Trophoblast cell (in vitro differentiated cells and primary cell): ENCODE results near the gene PAPOLB.

Experiments used
- DNase-seq, 2 donors: peaks; one replicate each; pipeline ENCODE4 v3.0.0-alpha.2; 2016
- H2AFZ ChIP-seq: 2 replicates; pipeline ENCODE4 v1.6.1; 2013; ENCODE audit warnings: low read length, moderate library complexity, mild to moderate bottlenecking; ENCODE audit not compliant: insufficient read depth, poor library complexity
- H2AK5ac ChIP-seq: 2 replicates; pipeline ENCODE4 v1.6.1; 2013; ENCODE audit warnings: mild to moderate bottlenecking, low read length
- H2BK120ac ChIP-seq: 2 replicates; pipeline ENCODE4 v1.6.1; 2013; ENCODE audit warnings: low read length, mild to moderate bottlenecking, moderate library complexity; ENCODE audit not compliant: insufficient read depth, poor library complexity
- H2BK12ac ChIP-seq: 2 replicates; pipeline ENCODE4 v1.6.1; 2013; ENCODE audit warnings: mild to moderate bottlenecking, low read length, moderate library complexity
- H2BK5ac ChIP-seq: 2 replicates; pipeline ENCODE4 v1.6.1; 2013; ENCODE audit warnings: low read length, low read depth, moderate library complexity, mild to moderate bottlenecking; ENCODE audit not compliant: poor library complexity
- H3K14ac ChIP-seq: 2 replicates; pipeline ENCODE4 v1.6.1; 2013; ENCODE audit warnings: mild to moderate bottlenecking, low read length
- H3K18ac ChIP-seq: 2 replicates; pipeline ENCODE4 v1.6.1; 2013; ENCODE audit warnings: mild to moderate bottlenecking, low read length
- H3K23ac ChIP-seq: 2 replicates; pipeline ENCODE4 v1.6.1; 2013; ENCODE audit warnings: low read length
- H3K27ac ChIP-seq: 2 replicates; pipeline ENCODE4 v1.5.1; 2013; ENCODE audit warnings: low read depth, mild to moderate bottlenecking, inconsistent platforms, low read length, moderate library complexity
- H3K27me3 ChIP-seq: 2 replicates; pipeline ENCODE4 v1.6.1; 2013; ENCODE audit warnings: inconsistent platforms, mild to moderate bottlenecking, low read length, moderate library complexity; ENCODE audit not compliant: insufficient read depth
- H3K36me3 ChIP-seq, 2 experiments: 1 replicate in 1 of 2; 2 replicates in 1 of 2; pipeline ENCODE4 v1.6.1; 2013; ENCODE audit warnings: low read length in 2 of 2, mild to moderate bottlenecking in 2 of 2, moderate library complexity in 1 of 2; ENCODE audit not compliant: insufficient read depth in 2 of 2, control insufficient read depth in 1 of 2
- H3K4ac ChIP-seq: 2 replicates; pipeline ENCODE4 v1.6.1; 2013; ENCODE audit warnings: low read depth, mild to moderate bottlenecking, low read length, moderate library complexity
- H3K4me1 ChIP-seq, 2 experiments: 1 replicate in 1 of 2; 2 replicates in 1 of 2; pipeline ENCODE4 v1.6.1; 2013; ENCODE audit warnings: low read length in 2 of 2, mild to moderate bottlenecking in 2 of 2, moderate library complexity in 1 of 2; ENCODE audit not compliant: insufficient read depth in 2 of 2, control insufficient read depth in 1 of 2
- H3K4me2 ChIP-seq: 2 replicates; pipeline ENCODE4 v1.6.1; 2013; ENCODE audit warnings: inconsistent platforms, mild to moderate bottlenecking, low read length, moderate library complexity
- H3K4me3 ChIP-seq: 2 replicates; pipeline ENCODE4 v1.5.1; 2013; ENCODE audit warnings: mild to moderate bottlenecking, low read depth, low read length, inconsistent platforms
- H3K79me1 ChIP-seq: one replicate; pipeline ENCODE4 v1.6.1; 2013; ENCODE audit warnings: low read length
- H3K79me2 ChIP-seq: 2 replicates; pipeline ENCODE4 v1.6.1; 2013; ENCODE audit warnings: low read length, mild to moderate bottlenecking; ENCODE audit not compliant: control insufficient read depth, insufficient read depth, poor library complexity
- H3K9ac ChIP-seq: 2 replicates; pipeline ENCODE4 v1.6.1; 2013; ENCODE audit warnings: mild to moderate bottlenecking, low read length
- H3K9me3 ChIP-seq: 2 replicates; pipeline ENCODE4 v1.6.1; 2013; ENCODE audit warnings: low read depth, mild to moderate bottlenecking, control low read depth, inconsistent platforms, low read length; ENCODE audit not compliant: insufficient read depth
- H4K12ac ChIP-seq: 2 replicates; pipeline ENCODE4 v1.6.1; 2013; ENCODE audit warnings: low read depth, mild to moderate bottlenecking, low read length, moderate library complexity
- H4K8ac ChIP-seq: 2 replicates; pipeline ENCODE4 v1.6.1; 2013; ENCODE audit warnings: low read depth, mild to moderate bottlenecking, low read length, moderate library complexity
- H4K91ac ChIP-seq: one replicate; pipeline ENCODE4 v1.6.1; 2013; ENCODE audit warnings: low read depth, mild to moderate bottlenecking, low read length, moderate library complexity
- WGBS: extraction: QIAGEN DNeasy Blood & Tissue Kit; methylation state at CpG from one replicate; pipeline ENCODE4 v1.1.7; 2013; ENCODE audit warnings: missing lambda C conversion rate; ENCODE audit not compliant: insufficient read length, insufficient coverage; ENCODE audit errors: extremely low coverage; 5-methylcytosine and 5-hydroxymethylcytosine counted together

Gene PAPOLB

DNA sequence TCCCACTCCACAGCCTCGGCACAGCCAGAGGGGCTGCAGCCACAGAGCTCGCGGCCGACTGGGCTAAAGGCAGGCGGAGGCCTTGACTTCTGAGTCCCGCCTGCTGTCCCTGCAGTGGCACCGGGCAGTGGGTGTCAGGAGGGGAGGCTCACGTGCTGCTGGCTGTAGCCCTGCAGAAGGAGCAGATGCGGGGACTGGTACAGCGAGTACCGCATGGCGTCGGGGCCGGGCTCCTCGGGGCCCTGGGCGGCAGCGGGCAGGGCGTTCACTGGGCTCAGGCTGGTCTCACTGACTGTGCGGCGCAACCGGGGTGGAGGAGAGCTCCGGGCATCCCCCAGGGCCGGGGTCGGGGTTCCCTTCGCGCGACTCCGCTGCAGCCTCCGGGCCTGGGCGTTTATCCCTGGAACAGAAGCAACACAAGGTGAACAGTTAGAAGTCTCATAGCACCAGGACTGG is 25.6 kb downstream of the PAPOLB start:
- Histone ChIP-seq H3K4me3 (no peak overlapping the region), H3K27ac (no peak overlapping the region), H2BK120ac (no peak overlapping the region), H4K91ac (no peak overlapping the region), H3K79me2 (no peaks in the 10 kb centered on the region), H3K4me1 (no peaks in the 10 kb centered on the region), H3K9ac (no peak overlapping the region), H2BK12ac (no peak overlapping the region), H4K12ac (no peak overlapping the region), H2AFZ (no peak overlapping the region), H3K18ac (no peak overlapping the region), H3K79me1 (no peaks in the 10 kb centered on the region), H3K14ac (no peak overlapping the region), H3K36me3 (no peaks in the 10 kb centered on the region), H3K27me3 (no peaks in the 10 kb centered on the region), H3K4me2 (no peak overlapping the region), H4K8ac (no peak overlapping the region), H3K23ac (no peak overlapping the region), H3K9me3 (no peaks in the 10 kb centered on the region), H3K4ac (no peak overlapping the region), H2AK5ac (no peak overlapping the region), H2BK5ac (no peak overlapping the region)
- WGBS, result no CpG with 5 or more reads among the region's 30 CpGs
- DNase-seq, result no peak

DNA sequence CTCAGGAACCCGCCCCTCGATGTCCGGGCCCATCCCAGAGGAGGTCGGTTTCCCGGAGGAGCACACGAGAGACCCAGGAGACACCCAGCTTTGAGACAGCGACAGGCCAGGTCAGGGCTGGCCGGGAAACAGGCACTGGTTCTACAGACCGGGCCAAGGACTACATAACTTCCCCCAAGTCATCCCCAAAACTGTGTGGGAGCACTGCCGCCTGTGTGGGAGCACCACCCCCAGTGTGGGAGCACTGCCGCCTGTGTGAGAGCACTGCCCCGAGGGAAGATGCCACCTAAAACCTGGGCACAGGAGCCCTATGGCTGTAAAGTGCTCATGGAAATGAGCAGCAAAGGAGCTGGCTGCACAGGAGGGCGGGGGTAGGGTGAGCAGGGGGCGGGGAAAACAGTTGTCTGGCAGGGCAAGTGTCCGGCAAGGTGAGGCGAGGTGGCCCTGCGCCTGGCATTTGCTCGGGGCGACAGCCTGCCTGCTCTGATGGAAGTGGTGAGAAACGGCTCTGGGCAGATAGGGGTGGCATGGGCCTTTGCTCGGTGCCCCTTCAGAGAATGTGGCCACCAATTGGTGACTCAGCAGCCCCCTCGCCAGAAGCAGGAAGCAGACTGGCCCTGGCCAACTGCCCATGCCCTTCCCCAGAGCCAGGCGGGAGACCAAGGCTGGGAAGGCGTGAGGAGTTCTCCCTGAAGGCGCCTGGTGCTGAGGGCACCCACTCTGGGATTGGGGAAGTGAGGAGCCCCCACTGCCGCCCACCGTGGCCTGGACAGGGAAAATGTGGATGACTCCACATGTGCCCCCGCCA is 26.2 kb downstream of the PAPOLB start:
- Histone ChIP-seq H3K9me3 (no peaks in the 10 kb centered on the region), H3K4me1 (no peaks in the 10 kb centered on the region), H3K4me2 (no peak overlapping the region), H3K9ac (no peak overlapping the region), H3K27me3 (no peaks in the 10 kb centered on the region), H3K4me3 (no peak overlapping the region), H2BK120ac (no peak overlapping the region), H2AFZ (no peak overlapping the region), H3K14ac (no peak overlapping the region), H2AK5ac (no peak overlapping the region), H3K36me3 (no peaks in the 10 kb centered on the region), H4K12ac (no peak overlapping the region), H2BK12ac (no peak overlapping the region), H3K23ac (no peak overlapping the region), H4K8ac (no peak overlapping the region), H4K91ac (no peak overlapping the region), H3K27ac (no peak overlapping the region), H3K18ac (no peak overlapping the region), H3K79me1 (no peaks in the 10 kb centered on the region), H3K79me2 (no peaks in the 10 kb centered on the region), H2BK5ac (no peak overlapping the region), H3K4ac (no peak overlapping the region)
- no CpG with 5 or more reads among the region's 28 CpGs for WGBS
- peak in 1 of 2 donors; percentile 49 for DNase-seq

DNA sequence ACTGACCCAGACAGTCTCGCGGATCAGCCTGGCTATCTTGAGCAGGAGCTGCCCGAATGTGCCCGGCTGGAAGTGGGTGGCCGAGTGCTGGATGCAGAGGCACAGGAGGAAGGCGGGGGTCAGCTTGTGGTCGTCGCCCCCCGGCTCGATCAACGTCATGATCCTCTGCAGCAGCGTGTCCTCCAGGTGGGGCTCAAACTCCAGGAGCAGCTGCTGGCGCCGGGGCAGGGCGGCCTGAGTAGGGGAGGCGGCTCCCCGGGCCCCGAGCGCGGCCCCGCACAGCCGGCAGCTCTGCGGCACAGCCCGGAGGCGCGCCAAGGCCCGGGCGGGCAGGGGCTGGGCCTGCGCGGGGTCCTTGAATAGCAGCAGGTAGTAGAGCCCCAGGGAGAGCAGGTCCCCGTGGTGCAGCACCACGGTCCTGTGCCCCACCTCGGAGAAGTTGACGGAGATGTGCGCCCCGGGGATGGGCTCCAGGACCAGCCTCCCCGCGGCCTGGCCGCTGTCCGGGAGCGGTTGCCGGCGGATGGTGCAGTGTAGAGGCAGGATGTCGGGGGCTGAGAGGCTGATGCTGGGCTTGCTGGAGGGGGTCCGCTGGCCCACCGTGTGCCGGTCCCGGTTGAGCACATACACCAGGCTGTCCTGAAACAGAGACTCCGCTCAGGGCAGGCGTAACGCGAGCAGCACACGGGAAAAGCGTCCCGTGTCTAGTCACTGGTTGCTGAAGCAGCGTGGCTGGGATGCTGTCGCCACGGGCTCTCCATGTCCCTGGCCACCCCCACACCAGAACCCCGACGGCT is 27.0 kb downstream of the PAPOLB start:
- H3K14ac ChIP-seq, result no peak overlapping the region
- WGBS, result no CpG with 5 or more reads among the region's 60 CpGs
- peaks cover 2% of the 10 kb centered on the region for H3K9me3 ChIP-seq
- no peak overlapping the region for H2AFZ ChIP-seq
- no peak overlapping the region for H4K91ac ChIP-seq
- no peaks in the 10 kb centered on the region for H3K4me1 ChIP-seq
- H3K4me2 ChIP-seq, result no peak overlapping the region
- H3K27me3 ChIP-seq, result no peaks in the 10 kb centered on the region
- no peak overlapping the region for H4K8ac ChIP-seq
- no peak for DNase-seq
- no peak overlapping the region for H3K18ac ChIP-seq
- H3K9ac ChIP-seq, result no peak overlapping the region
- H2BK120ac ChIP-seq, result no peak overlapping the region
- no peak overlapping the region for H2AK5ac ChIP-seq
- no peak overlapping the region for H3K23ac ChIP-seq
- no peak overlapping the region for H3K4me3 ChIP-seq
- H2BK5ac ChIP-seq, result no peak overlapping the region
- no peaks in the 10 kb centered on the region for H3K79me1 ChIP-seq
- no peak overlapping the region for H3K4ac ChIP-seq
- H3K79me2 ChIP-seq, result no peaks in the 10 kb centered on the region
- no peak overlapping the region for H4K12ac ChIP-seq
- H3K27ac ChIP-seq, result no peak overlapping the region
- no peaks in the 10 kb centered on the region for H3K36me3 ChIP-seq
- no peak overlapping the region for H2BK12ac ChIP-seq

DNA sequence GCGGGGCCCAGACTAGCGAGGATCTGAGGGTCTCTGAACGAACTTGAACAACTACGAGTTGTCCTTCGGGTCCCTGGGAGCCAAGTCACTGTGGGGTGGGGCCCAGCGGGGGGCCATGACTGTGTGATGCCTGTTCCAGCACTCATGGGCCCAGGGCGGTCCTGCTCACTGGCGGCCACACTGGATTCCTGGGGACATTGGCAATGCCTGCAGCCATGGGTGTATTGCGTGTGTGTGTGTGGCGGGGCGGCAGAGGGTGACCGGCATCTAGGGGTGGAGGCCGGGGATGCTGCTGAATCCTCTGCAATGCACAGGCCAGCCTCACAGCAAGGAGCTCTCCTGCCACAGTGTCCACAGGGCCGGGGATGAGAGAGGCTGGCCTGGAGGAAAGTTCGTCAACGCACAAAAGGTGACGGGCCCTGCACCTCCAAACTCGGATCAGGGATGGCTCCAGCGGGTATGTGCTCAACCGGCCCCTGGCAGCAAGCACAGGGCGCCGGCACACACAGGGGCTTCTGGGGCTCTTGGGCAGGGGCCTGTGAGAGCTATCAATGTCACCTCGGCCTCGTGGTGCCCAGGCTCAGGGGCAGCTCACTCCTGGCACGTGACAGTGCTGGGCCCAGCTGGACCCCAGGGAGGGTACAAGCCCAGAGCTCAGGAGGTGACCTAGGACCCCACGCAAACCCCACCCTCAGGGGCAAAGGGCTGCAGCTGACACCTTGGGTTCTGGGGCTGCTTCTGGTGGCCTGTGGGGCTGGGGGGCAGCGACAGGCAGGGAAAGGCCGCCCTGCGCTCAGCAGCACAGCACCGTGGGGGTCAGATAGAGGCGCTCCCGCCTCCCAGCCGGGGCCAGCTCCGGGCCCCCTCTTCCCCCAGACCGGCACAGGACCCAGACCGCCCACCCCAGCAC is 27.9 kb downstream of the PAPOLB start:
- Histone ChIP-seq H3K4me1 (no peaks in the 10 kb centered on the region), H3K79me1 (no peaks in the 10 kb centered on the region), H3K79me2 (no peaks in the 10 kb centered on the region), H2BK12ac (no peak overlapping the region), H3K9me3 (peaks cover 2% of the 10 kb centered on the region), H3K4ac (no peak overlapping the region), H2BK5ac (no peak overlapping the region), H3K14ac (no peak overlapping the region), H3K9ac (no peak overlapping the region), H2AFZ (no peak overlapping the region), H3K36me3 (no peaks in the 10 kb centered on the region), H4K8ac (no peak overlapping the region), H4K12ac (no peak overlapping the region), H3K4me3 (no peak overlapping the region), H2BK120ac (no peak overlapping the region), H3K23ac (no peak overlapping the region), H2AK5ac (no peak overlapping the region), H3K27me3 (no peaks in the 10 kb centered on the region), H3K27ac (no peak overlapping the region), H3K18ac (no peak overlapping the region), H3K4me2 (no peak overlapping the region), H4K91ac (no peak overlapping the region)
- DNase-seq, result peak in 1 of 2 donors; percentile 50
- no CpG with 5 or more reads among the region's 36 CpGs for WGBS
